Breast epithelium (tissue), 4 donors: ENCODE results near the gene ATG9B. TPM values are rescaled to one million over a fixed set of nuclear protein-coding genes. Genes with fewer than 3 reads are reported as not detected.
A peak's percentile ranks its signal among the peaks of the same experiment; 100 is the strongest.
"Not testable (repeated sequence)": the region's sequence is repeated elsewhere in the genome, so short reads cannot be mapped to it uniquely, and the experiment has no call there.

Experiments
- DNase-seq, 2 donors: peaks; one replicate each; pipeline ENCODE4 v3.0.0-alpha.2; 2019; ENCODE audit warnings: low spot score in 2 of 2
- H3K27ac ChIP-seq, 2 donors: fragments of 200-600 bp; sonication (generic) in 1 of 2; one replicate each; pipeline ENCODE4 v1.5.1; 2016 to 2019; ENCODE audit warnings: mild to moderate bottlenecking in 1 of 2
- H3K27me3 ChIP-seq, 2 donors: fragments of 200-600 bp; sonication (generic) in 1 of 2; one replicate each; pipeline versions ENCODE4 v1.5.1 to v1.6.0; 2017 to 2019; ENCODE audit warnings: control low read depth in 1 of 2, mild to moderate bottlenecking in 1 of 2
- H3K36me3 ChIP-seq: fragments of 200-600 bp; one replicate; pipeline ENCODE4 v1.5.1; 2019
- H3K4me1 ChIP-seq, 2 donors: fragments of 200-600 bp; sonication (generic); one replicate each; pipeline ENCODE4 v1.5.1; 2016 to 2019; ENCODE audit warnings: control low read depth in 1 of 2
- H3K4me3 ChIP-seq, 3 donors: fragments of 200-600 bp; sonication (generic); 1 replicate in 2 of 3; 2 replicates in 1 of 3; pipeline ENCODE4 v1.5.1; 2016 to 2019; ENCODE audit warnings: mild to moderate bottlenecking in 3 of 3, moderate library complexity in 2 of 3
- H3K9me3 ChIP-seq, 2 donors: fragments of 200-600 bp; sonication (generic) in 1 of 2; one replicate each; pipeline ENCODE4 v1.5.1; 2016 to 2019; ENCODE audit warnings: control low read depth in 1 of 2
- CTCF ChIP-seq, 3 donors: fragments of 450-650 bp; IDR thresholded peaks; one replicate each; pipeline ENCODE4 v1.5.1; 2016 to 2017; ENCODE audit warnings: antibody characterized with exemption in 3 of 3, mild to moderate bottlenecking in 3 of 3, moderate library complexity in 3 of 3
- POLR2A ChIP-seq: fragments of 450-650 bp; IDR thresholded peaks from one replicate; pipeline ENCODE4 v1.6.1; 2016; ENCODE audit warnings: antibody characterized with exemption, mild to moderate bottlenecking, moderate library complexity
- POLR2AphosphoS5 ChIP-seq, 3 donors: sonication (generic); formaldehyde crosslinking; IDR thresholded peaks; one replicate each; pipeline ENCODE4 v1.6.1; 2017; ENCODE audit warnings: antibody characterized with exemption in 3 of 3
- intact Hi-C: fragments of 100-400 bp; cut with DNase I; formaldehyde crosslinking; loops from one replicate; pipeline ENCODE4 v1.15.1; 2023; ENCODE audit warnings: low total_unique reads
- total RNA-seq, 3 donors: library from RNA; depleted of rRNA; stranded (reverse); fragments of >200 nt; gene quantifications; one replicate each; pipeline ENCODE4 v1.1.0, GENCODE V29; 2016

Gene ATG9B
- total RNA-seq, 3 donors from 2014 or later: 0.44 to 2.0 TPM; not detected in 1

- no peak for TF ChIP-seq CTCF (IDR thresholded peaks at IDR 0.05)
- TF ChIP-seq POLR2AphosphoS5 (IDR thresholded peaks at IDR 0.05): no peak
- TF ChIP-seq POLR2A: no peak
- Histone ChIP-seq H3K4me3 (peak overlapping the region; percentile 64 to 91 (median 66)), H3K36me3 (no peaks in the 10 kb centered on the region), H3K9me3 (no peaks in the 10 kb centered on the region), H3K27ac (peak overlapping the region; percentile 82 to 90), H3K27me3 (no peaks in the 10 kb centered on the region), H3K4me1 (no peaks in the 10 kb centered on the region)
- DNase-seq: no peak
- intact Hi-C loops: no loop called here
Measured at GRCh38 chr7:151028948-151029501, 4.7 kb upstream of the ATG9B start.

GRCh38 chr7:151028131-151028947 lies 4.0 kb upstream of the ATG9B start, which contains the start of gene ABCB8:
Gene ABCB8, plus strand, starts transcription at chr7:151028450. Its CDS starts 66 bp downstream, at chr7:151028516.
- peak; percentile 98 to 100 for DNase-seq
- peak; percentile 40 to 87 (median 48) for TF ChIP-seq POLR2AphosphoS5 (IDR thresholded peaks at IDR 0.05)
- peak; percentile 29 to 81 (median 64) for TF ChIP-seq CTCF (IDR thresholded peaks at IDR 0.05)
- TF ChIP-seq POLR2A: peak; percentile 48
- peak within 1 kb of the TSS; percentile 82 to 90 for H3K27ac ChIP-seq
- H3K4me3 ChIP-seq: peak within 1 kb of the TSS; percentile 64 to 91 (median 66)
- no peaks in the 10 kb centered on the region for H3K9me3 ChIP-seq
- intact Hi-C loops: no loop called here
- H3K4me1 ChIP-seq: no peaks in the 10 kb centered on the region
- H3K36me3 ChIP-seq: no peaks in the 10 kb centered on the region
- no peaks in the 10 kb centered on the region for H3K27me3 ChIP-seq

- intact Hi-C loops, H3K9me3 ChIP-seq, H3K36me3 ChIP-seq, H3K4me1 ChIP-seq, DNase-seq, H3K27me3 ChIP-seq: not testable (repeated sequence)
- Histone ChIP-seq H3K27ac (peak overlapping the region; percentile 82 to 90), H3K4me3 (peak overlapping the region; percentile 64 to 91 (median 66))
- TF ChIP-seq POLR2AphosphoS5 (IDR thresholded peaks at IDR 0.05): peak in 1 of 3 donors; percentile 8
Measured at GRCh38 chr7:151027728-151028130, 3.4 kb upstream of the ATG9B start.

GRCh38 chr7:151026771-151027727 lies 2.8 kb upstream of the ATG9B start:
- H3K4me3 ChIP-seq: peak overlapping the region in 2 of 3 donors; percentile 64 to 91
- H3K9me3 ChIP-seq, H3K36me3 ChIP-seq, H3K27me3 ChIP-seq, intact Hi-C loops, DNase-seq, H3K4me1 ChIP-seq: not testable (repeated sequence)
- peak overlapping the region; percentile 82 to 90 for H3K27ac ChIP-seq

- no peak for TF ChIP-seq POLR2A
- Histone ChIP-seq H3K4me1 (no peaks in the 10 kb centered on the region), H3K27me3 (no peaks in the 10 kb centered on the region), H3K36me3 (no peaks in the 10 kb centered on the region), H3K9me3 (no peaks in the 10 kb centered on the region), H3K4me3 (no peak overlapping the region), H3K27ac (no peak overlapping the region)
- intact Hi-C loops: no loop called here
- no peak for DNase-seq
Measured at GRCh38 chr7:151025924-151026671, 1.8 kb upstream of the ATG9B start.

- Histone ChIP-seq H3K4me3 (no peak overlapping the region), H3K27me3 (peaks cover 6 to 11% of the 10 kb centered on the region in 2 donors), H3K4me1 (peaks cover 2 to 9% of the 10 kb centered on the region in 2 donors), H3K36me3 (no peaks in the 10 kb centered on the region), H3K9me3 (no peaks in the 10 kb centered on the region), H3K27ac (no peak overlapping the region)
- TF ChIP-seq CTCF (IDR thresholded peaks at IDR 0.05) (no peak), POLR2AphosphoS5 (IDR thresholded peaks at IDR 0.05) (no peak), POLR2A (no peak)
- intact Hi-C loops: no loop called here
- no peak for DNase-seq
Measured at GRCh38 chr7:151023232-151023631, 1.1 kb downstream of the ATG9B start.
